Vagina (tissue), 2 donors: Measurements from ENCODE around the gene CTBP2. TPM values are rescaled to one million over a fixed set of nuclear protein-coding genes. Genes with fewer than 3 reads are reported as not detected.

Experiments used
- DNase-seq, 2 donors: peaks; one replicate each; pipeline ENCODE4 v3.0.0-alpha.2; 2017; ENCODE audit errors: extremely low spot score in 2 of 2
- H3K27ac ChIP-seq: fragments of 200-600 bp; sonication (generic); one replicate; pipeline ENCODE4 v1.5.1; 2019
- H3K27me3 ChIP-seq: fragments of 200-600 bp; sonication (generic); one replicate; pipeline ENCODE4 v1.5.1; 2019
- H3K36me3 ChIP-seq, 2 donors: fragments of 200-600 bp; sonication (generic); one replicate each; pipeline ENCODE4 v1.5.1; 2017 to 2019
- H3K4me1 ChIP-seq: fragments of 200-600 bp; sonication (generic); one replicate; pipeline ENCODE4 v1.5.1; 2019
- H3K4me3 ChIP-seq, 2 donors: fragments of 200-600 bp; sonication (generic); 1 replicate in 1 of 2; 2 replicates in 1 of 2; pipeline ENCODE4 v1.5.1; 2016 to 2019
- H3K9me3 ChIP-seq: fragments of 200-600 bp; sonication (generic); one replicate; pipeline ENCODE4 v1.5.1; 2019
- POLR2A ChIP-seq, 2 donors: fragments of 450-650 bp; IDR thresholded peaks; one replicate each; pipeline ENCODE4 v1.6.1; 2017; ENCODE audit warnings: antibody characterized with exemption in 2 of 2, mild to moderate bottlenecking in 2 of 2, moderate library complexity in 2 of 2
- POLR2AphosphoS5 ChIP-seq, 2 donors: sonication (generic); formaldehyde crosslinking; IDR thresholded peaks; one replicate each; pipeline ENCODE4 v1.9.0; 2017; ENCODE audit warnings: antibody characterized with exemption in 2 of 2, mild to moderate bottlenecking in 2 of 2, low read depth in 1 of 2; ENCODE audit not compliant: insufficient read depth in 1 of 2
- intact Hi-C: fragments of 100-400 bp; cut with DNase I; formaldehyde crosslinking; loops from one replicate; pipeline ENCODE4 v1.15.1; 2023
- total RNA-seq: library from RNA; depleted of rRNA; stranded (reverse); fragments of >200 nt; gene quantifications from one replicate; pipeline ENCODE4 v1.2.3, GENCODE V29; 2016
- TF ChIP-seq, protein P1 (sequence below), 3 experiments: fragments of 450-650 bp in 2 of 3; fragments of 200-600 bp in 1 of 3; sonication (generic) in 1 of 3; IDR thresholded peaks; one replicate each; pipeline ENCODE4 v1.5.1; 2017 to 2019; ENCODE audit warnings: antibody characterized with exemption in 3 of 3, mild to moderate bottlenecking in 2 of 3, moderate library complexity in 2 of 3

Gene CTBP2
- total RNA-seq, 1 donor from 2014 or later: 74.4 TPM

DNA sequence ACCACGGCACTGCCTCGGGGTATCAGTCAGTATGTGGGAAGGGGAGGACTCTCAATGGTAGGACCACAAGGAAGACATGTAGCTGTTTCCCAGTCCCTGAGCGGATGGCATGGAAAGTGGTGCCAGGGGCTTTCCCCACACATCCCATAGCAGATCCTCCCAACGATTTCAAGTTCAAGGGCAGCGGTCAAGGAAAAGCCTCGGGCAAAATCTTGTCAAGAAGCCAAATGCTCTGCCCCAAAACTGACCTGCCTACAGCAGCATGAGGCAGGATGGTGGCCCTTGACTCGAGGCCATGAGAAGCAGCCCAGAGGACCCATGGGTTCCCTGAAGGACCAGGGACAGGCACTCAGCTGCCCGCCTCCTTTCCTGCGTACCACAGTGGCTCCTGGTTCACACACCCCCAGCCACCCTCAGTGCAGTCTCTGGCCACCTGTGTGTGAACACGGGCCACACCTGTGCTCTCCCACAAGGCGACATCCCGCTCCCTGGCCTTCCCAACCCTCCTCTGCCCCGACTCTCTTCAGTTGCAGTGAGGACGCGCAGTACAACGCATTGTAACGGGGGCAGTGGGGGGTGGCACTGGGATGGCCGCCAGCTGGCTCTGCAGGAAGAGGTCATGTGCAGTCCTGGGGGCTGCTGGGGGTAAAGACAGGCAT is 43.6 kb downstream of the CTBP2 start:
- Histone ChIP-seq H3K4me3 (no peak overlapping the region), H3K27me3 (no peaks in the 10 kb centered on the region), H3K9me3 (no peaks in the 10 kb centered on the region), H3K27ac (no peak overlapping the region), H3K4me1 (peaks cover 91% of the 10 kb centered on the region), H3K36me3 (no peaks in the 10 kb centered on the region)
- no peak for DNase-seq
- intact Hi-C loops: no loop called here
- TF ChIP-seq, protein P1, sequence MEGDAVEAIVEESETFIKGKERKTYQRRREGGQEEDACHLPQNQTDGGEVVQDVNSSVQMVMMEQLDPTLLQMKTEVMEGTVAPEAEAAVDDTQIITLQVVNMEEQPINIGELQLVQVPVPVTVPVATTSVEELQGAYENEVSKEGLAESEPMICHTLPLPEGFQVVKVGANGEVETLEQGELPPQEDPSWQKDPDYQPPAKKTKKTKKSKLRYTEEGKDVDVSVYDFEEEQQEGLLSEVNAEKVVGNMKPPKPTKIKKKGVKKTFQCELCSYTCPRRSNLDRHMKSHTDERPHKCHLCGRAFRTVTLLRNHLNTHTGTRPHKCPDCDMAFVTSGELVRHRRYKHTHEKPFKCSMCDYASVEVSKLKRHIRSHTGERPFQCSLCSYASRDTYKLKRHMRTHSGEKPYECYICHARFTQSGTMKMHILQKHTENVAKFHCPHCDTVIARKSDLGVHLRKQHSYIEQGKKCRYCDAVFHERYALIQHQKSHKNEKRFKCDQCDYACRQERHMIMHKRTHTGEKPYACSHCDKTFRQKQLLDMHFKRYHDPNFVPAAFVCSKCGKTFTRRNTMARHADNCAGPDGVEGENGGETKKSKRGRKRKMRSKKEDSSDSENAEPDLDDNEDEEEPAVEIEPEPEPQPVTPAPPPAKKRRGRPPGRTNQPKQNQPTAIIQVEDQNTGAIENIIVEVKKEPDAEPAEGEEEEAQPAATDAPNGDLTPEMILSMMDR (IDR thresholded peaks at IDR 0.05): no peak
- TF ChIP-seq POLR2A (IDR thresholded peaks at IDR 0.05): no peak
- no peak for TF ChIP-seq POLR2AphosphoS5 (IDR thresholded peaks at IDR 0.05; ENCODE audit: insufficient read depth in 1 of 2, low read depth in 1 of 2)

DNA sequence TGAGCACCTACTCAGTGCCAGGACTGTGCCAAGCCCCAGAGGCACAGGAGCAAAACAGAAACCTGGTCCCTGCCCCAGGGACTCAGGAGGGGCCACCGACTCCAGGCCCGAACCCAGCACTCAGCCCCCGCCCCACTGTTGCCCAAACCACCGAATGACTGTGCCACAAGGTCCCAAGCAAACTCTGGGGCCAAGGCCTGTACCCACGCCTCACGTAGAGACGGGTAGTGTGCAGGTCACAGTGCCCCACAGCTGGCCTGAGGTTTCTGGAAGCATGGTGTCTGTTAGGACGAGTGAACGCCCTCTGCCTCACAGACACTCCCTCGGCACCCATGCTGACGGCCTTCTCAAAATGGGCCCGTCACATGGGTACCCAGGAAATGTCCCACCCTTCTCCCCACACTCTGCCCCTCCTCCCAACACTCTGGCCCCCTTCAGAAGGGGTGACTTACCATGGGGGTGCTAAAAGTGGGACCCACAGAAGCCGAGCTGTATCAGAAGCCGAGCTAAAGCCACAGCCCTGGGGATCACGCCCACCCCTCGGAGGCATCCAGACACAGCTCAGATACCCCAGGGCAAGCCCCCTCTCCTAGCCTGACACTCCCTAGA is 44.2 kb downstream of the CTBP2 start:
- no peak overlapping the region for H3K4me3 ChIP-seq
- TF ChIP-seq, protein P1 (IDR thresholded peaks at IDR 0.05): no peak
- TF ChIP-seq POLR2AphosphoS5 (IDR thresholded peaks at IDR 0.05; ENCODE audit: insufficient read depth in 1 of 2, low read depth in 1 of 2) (no peak), POLR2A (IDR thresholded peaks at IDR 0.05) (no peak)
- no peaks in the 10 kb centered on the region for H3K36me3 ChIP-seq
- no peak for DNase-seq
- intact Hi-C loops: no loop called here
- peaks cover 87% of the 10 kb centered on the region for H3K4me1 ChIP-seq
- H3K27me3 ChIP-seq: no peaks in the 10 kb centered on the region
- no peak overlapping the region for H3K27ac ChIP-seq
- H3K9me3 ChIP-seq: no peaks in the 10 kb centered on the region

DNA sequence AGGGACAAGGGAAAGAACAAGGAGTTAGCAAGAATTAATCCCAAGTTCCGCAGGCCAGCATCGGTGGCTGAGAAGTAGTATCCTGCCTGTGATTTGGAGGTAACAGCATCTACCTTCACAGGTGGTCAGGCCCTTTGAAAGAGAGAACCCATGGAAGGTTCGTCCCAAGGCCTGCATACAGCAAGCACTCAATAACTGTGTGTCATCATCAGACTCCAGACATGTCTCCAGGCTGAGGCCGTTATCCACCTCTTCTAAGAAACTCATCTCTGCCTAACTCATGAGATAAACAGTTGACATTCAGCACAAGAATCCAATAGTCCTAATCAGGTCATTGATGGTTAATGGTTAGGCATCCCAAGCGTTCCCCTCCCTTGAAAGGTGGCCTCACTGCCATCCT is 45.0 kb downstream of the CTBP2 start:
- intact Hi-C loops: no loop called here
- Histone ChIP-seq H3K36me3 (no peaks in the 10 kb centered on the region), H3K27ac (no peak overlapping the region), H3K27me3 (no peaks in the 10 kb centered on the region), H3K4me3 (no peak overlapping the region), H3K9me3 (no peaks in the 10 kb centered on the region), H3K4me1 (peaks cover 80% of the 10 kb centered on the region)
- no peak for TF ChIP-seq POLR2AphosphoS5 (IDR thresholded peaks at IDR 0.05; ENCODE audit: insufficient read depth in 1 of 2, low read depth in 1 of 2)
- no peak for TF ChIP-seq POLR2A (IDR thresholded peaks at IDR 0.05)
- TF ChIP-seq, protein P1 (IDR thresholded peaks at IDR 0.05): no peak
- no peak for DNase-seq

DNA sequence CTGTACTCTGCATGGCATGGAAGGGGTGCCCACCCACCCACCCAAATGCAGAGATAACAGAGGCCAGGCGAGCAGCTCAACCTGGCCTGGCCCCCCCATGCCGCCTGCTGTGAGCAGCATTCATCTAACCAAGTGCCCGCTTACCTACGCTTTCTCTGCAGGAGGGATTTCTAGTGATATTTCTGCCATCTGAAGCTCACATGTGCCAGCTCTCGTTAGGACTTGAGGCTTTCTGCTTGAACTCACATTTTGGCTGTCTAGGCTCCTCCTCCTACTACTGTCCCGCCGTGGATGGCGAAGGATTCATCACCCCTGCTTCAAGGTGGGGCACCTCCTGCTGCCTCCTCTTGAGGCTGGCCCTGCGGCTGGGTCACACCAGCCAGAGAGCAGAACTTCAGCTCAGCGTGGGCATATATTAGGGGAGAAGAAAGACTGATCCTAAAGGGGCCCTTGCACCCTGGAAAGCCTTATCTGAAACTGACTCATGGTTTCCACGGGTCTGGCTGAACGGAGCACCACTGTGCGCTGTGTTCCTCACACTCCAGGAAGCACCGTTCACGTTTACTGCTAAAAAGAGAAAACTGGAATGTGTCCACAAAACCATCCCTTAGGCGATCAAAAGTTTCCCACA is 45.5 kb downstream of the CTBP2 start:
- intact Hi-C loops: no loop called here
- Histone ChIP-seq H3K4me1 (peaks cover 75% of the 10 kb centered on the region), H3K36me3 (peaks cover 0 to 3% of the 10 kb centered on the region in 2 donors), H3K4me3 (no peak overlapping the region), H3K9me3 (no peaks in the 10 kb centered on the region), H3K27me3 (no peaks in the 10 kb centered on the region), H3K27ac (peak overlapping the region; percentile 57)
- TF ChIP-seq POLR2AphosphoS5 (IDR thresholded peaks at IDR 0.05; ENCODE audit: insufficient read depth in 1 of 2, low read depth in 1 of 2): no peak
- TF ChIP-seq, protein P1 (IDR thresholded peaks at IDR 0.05): no peak
- no peak for TF ChIP-seq POLR2A (IDR thresholded peaks at IDR 0.05)
- DNase-seq: no peak
